GM19397 (cell line): ENCODE measurements around the gene S100A13.
"Not testable (repeated sequence)": the region's sequence is repeated elsewhere in the genome, so short reads cannot be mapped to it uniquely, and the experiment has no call there.

Experiments used
- ATAC-seq: cut with Tn5 transposase; IDR thresholded peaks from one replicate; pipeline ENCODE4 v1.9.1; 2021; ENCODE audit warnings: mild to moderate bottlenecking, moderate library complexity; ENCODE audit not compliant: unreplicated experiment

Gene S100A13

GRCh38 chr1:153649137-153649862 lies 22.0 kb upstream of the S100A13 start:
- ATAC-seq: no peak

- no peak for ATAC-seq
Measured at GRCh38 chr1:153648000-153648643, 20.8 kb upstream of the S100A13 start.

GRCh38 chr1:153647346-153647714 lies 20.0 kb upstream of the S100A13 start:
- ATAC-seq: no peak

DNA sequence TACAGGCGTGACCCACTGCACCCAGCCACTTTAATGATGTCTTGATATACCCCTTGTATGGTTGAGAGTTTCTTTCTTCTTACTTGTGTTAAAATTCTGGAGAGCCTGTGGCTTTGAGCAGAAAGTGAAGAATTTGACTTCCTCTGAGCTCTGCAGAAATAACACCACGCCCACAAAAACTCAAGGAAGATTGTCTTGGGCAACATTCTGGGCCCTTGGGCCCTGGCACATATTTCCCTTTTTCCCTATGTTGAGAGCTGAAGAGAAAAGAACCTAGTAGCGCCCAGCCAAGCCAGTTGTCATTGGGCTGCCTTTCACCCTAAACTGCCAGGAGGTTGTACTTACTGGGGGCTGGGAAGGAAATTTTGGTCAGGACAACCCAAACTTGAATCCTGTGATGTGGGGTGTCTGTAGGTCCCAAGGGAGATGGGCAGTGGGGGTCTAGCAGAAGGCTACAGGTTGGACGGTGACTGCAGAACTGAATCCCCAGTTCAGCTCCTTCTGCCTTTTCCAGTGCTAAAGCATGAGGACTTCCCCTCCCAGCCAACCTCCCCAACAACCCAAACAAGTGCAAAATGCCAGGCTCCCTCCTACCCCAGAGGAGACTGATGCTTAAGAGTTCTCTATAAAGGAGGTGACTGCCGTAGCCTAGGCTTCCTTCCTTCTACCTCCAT lies 19.5 kb upstream of the S100A13 start:
- no peak for ATAC-seq

GRCh38 chr1:153643816-153644215 lies 16.5 kb upstream of the S100A13 start:
- ATAC-seq: no peak

- no peak for ATAC-seq
Measured at GRCh38 chr1:153643100-153643499, 15.8 kb upstream of the S100A13 start.

- ATAC-seq: no peak
Measured at GRCh38 chr1:153642161-153642560, 14.9 kb upstream of the S100A13 start.

DNA sequence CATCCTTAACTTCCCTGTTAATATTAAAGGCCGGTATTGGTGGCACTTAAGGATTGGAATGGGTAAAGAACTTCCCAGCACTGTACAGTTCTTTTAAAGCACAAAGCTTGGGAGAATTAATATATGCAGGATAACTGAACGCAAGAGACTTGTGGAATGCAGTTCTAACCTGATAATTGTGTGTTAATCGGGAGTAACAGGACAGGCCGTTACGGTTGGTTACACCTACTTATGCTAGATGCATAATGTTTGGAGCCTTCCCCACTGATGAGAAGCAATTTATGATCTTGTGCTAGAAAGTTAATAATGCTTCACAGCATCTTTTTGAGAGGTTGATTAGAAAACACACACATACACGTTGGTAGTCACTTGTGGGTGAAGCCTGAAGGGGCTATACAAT lies 13.6 kb upstream of the S100A13 start:
- no peak for ATAC-seq

DNA sequence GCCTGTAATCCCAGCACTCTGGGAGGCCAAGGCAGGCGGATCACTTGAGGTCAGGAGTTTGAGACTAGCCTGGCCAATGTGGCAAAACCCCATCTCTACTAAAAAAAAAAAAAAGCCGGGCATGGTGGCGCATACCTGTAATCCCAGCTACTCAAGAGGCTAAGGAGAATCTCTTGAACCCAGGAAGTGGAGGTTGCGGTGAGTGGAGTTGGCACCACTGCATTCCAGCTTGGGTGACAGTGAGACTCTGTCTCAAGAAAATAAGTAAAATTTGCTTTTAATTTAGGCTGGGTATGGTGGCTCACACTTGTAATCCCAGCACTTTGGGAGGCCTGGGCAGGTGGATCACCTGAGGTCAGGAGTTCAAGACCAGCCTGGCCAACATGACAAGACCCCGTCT lies 12.9 kb upstream of the S100A13 start:
- not testable (repeated sequence) for ATAC-seq

GRCh38 chr1:153639280-153639679 lies 12.0 kb upstream of the S100A13 start:
- no peak for ATAC-seq

GRCh38 chr1:153638261-153638660 lies 11.0 kb upstream of the S100A13 start:
- no peak for ATAC-seq

GRCh38 chr1:153636312-153636711 lies 9.0 kb upstream of the S100A13 start:
- no peak for ATAC-seq

DNA sequence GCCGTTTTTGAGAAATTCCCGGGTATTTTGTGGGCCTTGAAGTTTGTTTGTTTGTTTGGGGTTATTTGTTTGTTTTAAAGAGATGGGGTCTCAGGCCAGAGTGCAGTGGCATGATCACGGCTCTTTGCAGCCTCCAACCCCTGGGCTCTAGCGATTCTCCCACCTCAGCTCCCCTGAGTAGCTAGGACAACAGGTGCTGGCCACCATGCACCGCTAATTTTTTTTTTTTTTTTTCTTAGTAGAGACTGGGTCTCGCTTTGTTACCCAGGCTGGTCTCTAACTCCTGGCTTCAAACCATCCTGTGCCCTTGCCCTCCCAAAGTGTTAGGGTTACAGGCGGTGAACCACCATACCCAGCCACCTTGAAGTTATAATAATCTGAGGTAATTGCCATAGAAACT lies 8.6 kb upstream of the S100A13 start:
- no peak for ATAC-seq

DNA sequence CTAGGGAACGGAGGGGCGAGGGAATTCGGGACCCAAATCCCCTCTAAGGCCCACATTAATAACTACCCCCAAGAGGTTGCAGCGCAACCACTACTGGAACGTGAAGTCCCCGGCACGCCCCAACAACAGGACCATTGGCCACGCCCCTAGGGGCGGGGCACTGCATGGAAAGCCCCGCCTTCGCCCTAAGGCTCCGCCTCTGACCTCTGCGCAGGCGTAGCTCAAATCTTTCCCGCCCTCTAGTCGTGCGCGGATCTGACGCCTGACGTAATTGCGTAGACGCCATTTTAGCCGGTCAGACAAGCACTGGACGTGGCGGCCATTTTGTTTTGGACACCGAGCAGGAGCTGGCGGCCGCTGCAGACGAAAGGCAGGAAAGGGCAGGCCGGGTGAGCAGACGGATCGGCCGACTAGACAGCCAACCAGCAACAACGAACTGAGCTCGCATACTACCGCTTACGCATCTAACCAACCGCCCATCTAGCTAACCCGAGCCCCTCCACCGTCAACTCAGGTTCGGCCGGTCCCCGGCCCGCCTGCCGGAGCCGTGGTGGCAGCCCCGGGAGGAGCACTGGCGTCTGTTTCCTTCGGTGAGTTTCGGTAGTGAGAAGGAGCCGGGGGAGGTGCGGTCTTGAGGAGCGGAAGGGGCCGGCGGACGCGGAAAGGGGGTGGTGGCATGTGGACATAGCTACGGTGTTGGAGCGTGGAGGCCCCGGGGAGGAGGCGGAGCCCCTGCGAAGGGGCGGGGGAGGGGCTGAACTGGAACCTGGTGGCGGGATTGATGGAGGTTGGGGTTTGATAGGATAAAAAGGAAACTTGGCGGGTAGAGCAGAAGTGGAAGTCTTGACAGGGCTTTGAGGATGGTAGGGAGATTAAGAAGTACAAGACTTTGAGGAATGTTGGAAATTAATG lies 6.7 kb upstream of the S100A13 start, which contains the start of gene CHTOP:
TSS of gene CHTOP (plus strand) at position 313 of the 912 bp plus-strand sequence. CDS start 2,523 bp downstream, outside the sequence.
- peak; percentile 92 for ATAC-seq

- no peak for ATAC-seq
Measured at GRCh38 chr1:153633161-153633753, 6.0 kb upstream of the S100A13 start.

- ATAC-seq: no peak
Measured at GRCh38 chr1:153631047-153632022, 4.0 kb upstream of the S100A13 start.

GRCh38 chr1:153630384-153630783 lies 3.1 kb upstream of the S100A13 start:
- ATAC-seq: no peak

DNA sequence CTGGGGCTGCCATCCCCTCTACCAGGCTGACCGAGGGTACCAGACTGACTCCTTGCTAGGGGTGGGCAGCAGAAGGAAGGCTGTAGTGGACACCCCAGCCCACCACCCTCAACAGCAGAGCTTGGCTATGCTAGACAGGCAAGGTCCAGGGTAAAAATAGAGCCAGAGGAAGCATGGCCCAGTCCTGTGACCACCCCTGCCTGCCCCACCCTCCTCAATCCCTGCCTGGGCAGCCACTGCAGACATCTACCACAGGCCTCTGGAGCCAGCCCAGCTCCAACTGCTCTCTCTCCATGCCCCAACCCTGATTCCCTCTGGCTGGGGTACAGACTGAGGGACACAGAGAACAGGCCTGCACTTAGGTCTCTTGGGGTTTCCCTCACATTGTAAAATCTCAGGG lies 2.7 kb upstream of the S100A13 start:
- ATAC-seq: no peak

- no peak for ATAC-seq
Measured at GRCh38 chr1:153629343-153629665, 2.0 kb upstream of the S100A13 start.
